ENCODE data around the gene NHS. TPM values are rescaled to one million over a fixed set of nuclear protein-coding genes. Genes with fewer than 3 reads are reported as not detected.

NHS gene
- total and polyA plus RNA-seq, 2 of the 13 experiments (the other 11 are each of a cell fraction or from before 2014, with no cell fraction given) = 0.02 TPM; not detected in 1

DNA sequence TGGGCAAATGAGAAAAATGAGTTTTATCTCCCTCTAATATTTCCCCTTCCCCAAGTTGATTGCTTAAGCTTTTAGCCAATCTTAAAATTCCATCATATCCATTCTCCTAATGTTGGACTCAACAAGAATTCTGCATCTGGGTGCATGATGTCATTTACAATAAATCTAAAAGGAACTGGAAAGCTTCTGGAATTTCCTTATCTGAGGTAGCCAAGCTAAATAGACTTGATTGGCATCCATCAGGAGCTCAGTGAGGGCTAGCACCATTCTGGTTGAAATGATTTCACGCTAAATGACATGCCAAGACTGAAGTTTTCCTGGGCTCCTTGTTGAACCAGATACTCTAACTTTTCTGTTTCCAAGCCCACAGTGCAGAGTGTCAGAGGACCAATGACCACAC is 252.0 kb downstream of the NHS start (continued):
- no peak for TF ChIP-seq ZC3H13 (CRISPR knock-in tag; IDR thresholded peaks at IDR 0.05)

DNA sequence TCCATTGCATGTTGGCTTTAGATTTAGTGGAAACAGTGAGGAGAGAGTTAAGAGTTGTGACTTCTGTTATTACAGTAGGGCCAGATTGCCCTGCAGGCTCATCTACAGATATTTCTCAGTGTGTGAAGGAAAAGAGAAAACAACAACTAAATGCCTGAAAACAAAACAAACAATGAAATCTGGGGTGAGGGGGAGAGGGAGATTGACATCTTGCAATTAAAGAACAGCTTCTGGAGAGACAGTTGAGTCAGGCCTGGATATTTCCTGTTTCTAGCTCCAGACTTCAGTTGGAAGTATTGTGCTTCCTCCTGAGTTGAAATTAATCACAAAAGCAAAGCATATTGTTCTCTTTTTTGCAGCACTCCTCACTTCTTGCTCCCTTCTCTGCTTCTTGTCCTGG is 254.0 kb downstream of the NHS start:
- Histone ChIP-seq H3K36me3 (replicated peaks in 1 of 2; ENCODE audit: control insufficient read depth in 1 of 2, insufficient read depth in 2 of 2, low read length in 2 of 2) (no peaks in the 10 kb centered on the region), H3K9me3 (ENCODE audit: low read length) (no peaks in the 10 kb centered on the region), H3K27me3 (ENCODE audit: control insufficient read depth in 1 of 2, insufficient read depth in 2 of 2, low read length in 2 of 2) (no peaks in the 10 kb centered on the region), H2AFZ (ENCODE audit: low read length) (no peak overlapping the region), H3K79me2 (ENCODE audit: insufficient read depth, low read length) (no peaks in the 10 kb centered on the region), H3K4me1 (ENCODE audit: insufficient read depth, low read length) (no peaks in the 10 kb centered on the region), H3K9ac (ENCODE audit: insufficient read depth, low read depth, low read length) (no peak overlapping the region), H4K20me1 (ENCODE audit: insufficient read depth, low read length) (no peaks in the 10 kb centered on the region), H3K4me2 (ENCODE audit: low read depth, low read length) (no peak overlapping the region), H3K4me3 (replicated peaks in 1 of 3; ENCODE audit: insufficient read depth in 1 of 3, low read depth in 2 of 3, low read length in 3 of 3) (no peak overlapping the region), H3K27ac (ENCODE audit: extremely low read length, insufficient read depth, low read length) (no peak overlapping the region)
- in situ Hi-C loops (cut with HindIII; ENCODE audit: extremely low pct_ligation_motif_present, low pct_unique_long_range_greater_than_20kb) (no loop called here), intact Hi-C loops (cut with micrococcal nuclease; ENCODE audit: unreplicated experiment) (no loop called here)
- ATAC-seq (no peak), DNase-seq (ENCODE audit: low spot score) (no peak), FAIRE-seq (no peak)
- BruUV-seq (replicated peaks) = no TSS peak
- TF ChIP-seq, protein P1, sequence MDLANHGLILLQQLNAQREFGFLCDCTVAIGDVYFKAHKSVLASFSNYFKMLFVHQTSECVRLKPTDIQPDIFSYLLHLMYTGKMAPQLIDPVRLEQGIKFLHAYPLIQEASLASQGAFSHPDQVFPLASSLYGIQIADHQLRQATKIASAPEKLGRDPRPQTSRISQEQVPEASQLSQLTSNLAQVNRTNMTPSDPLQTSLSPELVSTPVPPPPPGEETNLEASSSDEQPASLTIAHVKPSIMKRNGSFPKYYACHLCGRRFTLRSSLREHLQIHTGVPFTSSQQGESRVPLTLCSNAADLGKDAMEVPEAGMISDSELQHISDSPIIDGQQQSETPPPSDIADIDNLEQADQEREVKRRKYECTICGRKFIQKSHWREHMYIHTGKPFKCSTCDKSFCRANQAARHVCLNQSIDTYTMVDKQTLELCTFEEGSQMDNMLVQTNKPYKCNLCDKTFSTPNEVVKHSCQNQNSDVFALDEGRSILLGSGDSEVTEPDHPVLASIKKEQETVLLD (CRISPR knock-in tag; IDR thresholded peaks at IDR 0.05; ENCODE audit: low read depth) = no peak
- ChIA-PET CTCF (ENCODE audit: low intra/inter-chr PET ratio, low total read pairs) (no interaction called here), POLR2A (no interaction called here)

DNA sequence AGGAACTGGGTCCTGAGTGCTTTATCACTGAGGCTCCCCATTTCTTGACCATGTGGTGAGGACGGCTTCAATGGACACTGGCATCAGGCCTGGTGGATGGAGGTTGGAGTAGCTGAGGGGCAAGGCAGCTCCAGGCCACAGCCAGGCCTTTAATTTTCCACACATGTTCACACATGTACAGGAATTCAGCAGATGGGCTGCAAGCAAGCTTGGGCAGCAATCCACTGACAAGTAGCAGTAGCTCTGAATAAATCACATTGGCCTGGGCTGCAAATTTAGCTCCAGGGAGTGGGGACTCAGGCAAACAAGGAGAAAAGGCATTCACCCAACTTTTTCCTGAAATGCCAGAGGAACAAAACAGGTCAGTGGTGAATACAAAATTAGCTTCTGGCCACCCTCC is 254.5 kb downstream of the NHS start:
- WGBS (ENCODE audit: low lambda C conversion rate) = no CpG with 5 or more reads among the region's 1 CpG
- in situ Hi-C loops (cut with HindIII; ENCODE audit: extremely low pct_ligation_motif_present, low pct_unique_long_range_greater_than_20kb) (no loop called here), intact Hi-C loops (cut with micrococcal nuclease; ENCODE audit: unreplicated experiment) (no loop called here)
- H3K4me2 ChIP-seq (ENCODE audit: low read depth, low read length) = no peak overlapping the region
- POLR2A ChIA-PET = no interaction called here
- H3K27me3 ChIP-seq (ENCODE audit: control insufficient read depth in 1 of 2, insufficient read depth in 2 of 2, low read length in 2 of 2) = no peaks in the 10 kb centered on the region
- H3K4me1 ChIP-seq (ENCODE audit: insufficient read depth, low read length) = no peaks in the 10 kb centered on the region
- ATAC-seq = no peak
- DNase-seq (ENCODE audit: low spot score) = no peak
- H3K36me3 ChIP-seq (replicated peaks in 1 of 2; ENCODE audit: control insufficient read depth in 1 of 2, insufficient read depth in 2 of 2, low read length in 2 of 2) = no peaks in the 10 kb centered on the region
- no peak for FAIRE-seq
- H3K79me2 ChIP-seq (ENCODE audit: insufficient read depth, low read length) = no peaks in the 10 kb centered on the region
- no peak overlapping the region for H3K4me3 ChIP-seq (replicated peaks in 1 of 3; ENCODE audit: insufficient read depth in 1 of 3, low read depth in 2 of 3, low read length in 3 of 3)
- BruUV-seq (replicated peaks) = no TSS peak
- no peaks in the 10 kb centered on the region for H3K9me3 ChIP-seq (ENCODE audit: low read length)
- CTCF ChIA-PET (ENCODE audit: low intra/inter-chr PET ratio, low total read pairs) = no interaction called here
- H4K20me1 ChIP-seq (ENCODE audit: insufficient read depth, low read length) = no peaks in the 10 kb centered on the region
- no peak overlapping the region for H3K27ac ChIP-seq (ENCODE audit: extremely low read length, insufficient read depth, low read length)
- no peak overlapping the region for H3K9ac ChIP-seq (ENCODE audit: insufficient read depth, low read depth, low read length)
- no peak overlapping the region for H2AFZ ChIP-seq (ENCODE audit: low read length)
- TF ChIP-seq ZMYM4 (CRISPR knock-in tag; IDR thresholded peaks at IDR 0.05) = no peak
- TF ChIP-seq, protein P2, sequence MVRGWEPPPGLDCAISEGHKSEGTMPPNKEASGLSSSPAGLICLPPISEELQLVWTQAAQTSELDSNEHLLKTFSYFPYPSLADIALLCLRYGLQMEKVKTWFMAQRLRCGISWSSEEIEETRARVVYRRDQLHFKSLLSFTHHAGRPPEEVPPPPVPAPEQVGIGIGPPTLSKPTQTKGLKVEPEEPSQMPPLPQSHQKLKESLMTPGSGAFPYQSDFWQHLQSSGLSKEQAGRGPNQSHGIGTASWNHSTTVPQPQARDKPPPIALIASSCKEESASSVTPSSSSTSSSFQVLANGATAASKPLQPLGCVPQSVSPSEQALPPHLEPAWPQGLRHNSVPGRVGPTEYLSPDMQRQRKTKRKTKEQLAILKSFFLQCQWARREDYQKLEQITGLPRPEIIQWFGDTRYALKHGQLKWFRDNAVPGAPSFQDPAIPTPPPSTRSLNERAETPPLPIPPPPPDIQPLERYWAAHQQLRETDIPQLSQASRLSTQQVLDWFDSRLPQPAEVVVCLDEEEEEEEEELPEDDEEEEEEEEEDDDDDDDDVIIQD (CRISPR knock-in tag; IDR thresholded peaks at IDR 0.05; ENCODE audit: low read depth) = no peak
- TF ChIP-seq, protein P3, sequence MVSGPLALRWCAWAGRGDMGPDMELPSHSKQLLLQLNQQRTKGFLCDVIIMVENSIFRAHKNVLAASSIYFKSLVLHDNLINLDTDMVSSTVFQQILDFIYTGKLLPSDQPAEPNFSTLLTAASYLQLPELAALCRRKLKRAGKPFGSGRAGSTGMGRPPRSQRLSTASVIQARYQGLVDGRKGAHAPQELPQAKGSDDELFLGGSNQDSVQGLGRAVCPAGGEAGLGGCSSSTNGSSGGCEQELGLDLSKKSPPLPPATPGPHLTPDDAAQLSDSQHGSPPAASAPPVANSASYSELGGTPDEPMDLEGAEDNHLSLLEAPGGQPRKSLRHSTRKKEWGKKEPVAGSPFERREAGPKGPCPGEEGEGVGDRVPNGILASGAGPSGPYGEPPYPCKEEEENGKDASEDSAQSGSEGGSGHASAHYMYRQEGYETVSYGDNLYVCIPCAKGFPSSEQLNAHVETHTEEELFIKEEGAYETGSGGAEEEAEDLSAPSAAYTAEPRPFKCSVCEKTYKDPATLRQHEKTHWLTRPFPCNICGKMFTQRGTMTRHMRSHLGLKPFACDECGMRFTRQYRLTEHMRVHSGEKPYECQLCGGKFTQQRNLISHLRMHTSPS (CRISPR knock-in tag; IDR thresholded peaks at IDR 0.05; ENCODE audit: low read depth) = no peak
- TF ChIP-seq HMG20A (CRISPR knock-in tag; IDR thresholded peaks at IDR 0.05; ENCODE audit: borderline replicate concordance) = no peak
- TF ChIP-seq ADNP (CRISPR knock-in tag; IDR thresholded peaks at IDR 0.05) = no peak
- TF ChIP-seq NR3C1 (CRISPR knock-in tag; IDR thresholded peaks at IDR 0.05) = no peak
- TF ChIP-seq RBAK (CRISPR knock-in tag; IDR thresholded peaks at IDR 0.05) = no peak
- TF ChIP-seq BORCS8-MEF2B (CRISPR knock-in tag; IDR thresholded peaks at IDR 0.05) = no peak
- no peak for TF ChIP-seq ZEB1 (IDR thresholded peaks at IDR 0.05; ENCODE audit: insufficient replicate concordance, low read depth)
- no peak for TF ChIP-seq ZNF629 (CRISPR knock-in tag; conservative IDR thresholded peaks at IDR 0.05)
- TF ChIP-seq HCFC1 (IDR thresholded peaks at IDR 0.05; ENCODE audit: low read depth, low read length) = no peak
- TF ChIP-seq ZNF761 (CRISPR knock-in tag; conservative IDR thresholded peaks at IDR 0.05) = no peak
- TF ChIP-seq CAMTA2 (CRISPR knock-in tag; IDR thresholded peaks at IDR 0.05; ENCODE audit: borderline replicate concordance) = no peak
